Cerebellar cortex (tissue), 1 donor: ENCODE measurements around the gene FOXB1.

Experiments used
- DNase-seq: peaks from one replicate; pipeline ENCODE4 v3.0.0-alpha.2; 2015; ENCODE audit warnings: low spot score

FOXB1 gene

GRCh38 chr15:60020736-60021135 is 16.6 kb downstream of the FOXB1 start:
- no peak for DNase-seq

DNA sequence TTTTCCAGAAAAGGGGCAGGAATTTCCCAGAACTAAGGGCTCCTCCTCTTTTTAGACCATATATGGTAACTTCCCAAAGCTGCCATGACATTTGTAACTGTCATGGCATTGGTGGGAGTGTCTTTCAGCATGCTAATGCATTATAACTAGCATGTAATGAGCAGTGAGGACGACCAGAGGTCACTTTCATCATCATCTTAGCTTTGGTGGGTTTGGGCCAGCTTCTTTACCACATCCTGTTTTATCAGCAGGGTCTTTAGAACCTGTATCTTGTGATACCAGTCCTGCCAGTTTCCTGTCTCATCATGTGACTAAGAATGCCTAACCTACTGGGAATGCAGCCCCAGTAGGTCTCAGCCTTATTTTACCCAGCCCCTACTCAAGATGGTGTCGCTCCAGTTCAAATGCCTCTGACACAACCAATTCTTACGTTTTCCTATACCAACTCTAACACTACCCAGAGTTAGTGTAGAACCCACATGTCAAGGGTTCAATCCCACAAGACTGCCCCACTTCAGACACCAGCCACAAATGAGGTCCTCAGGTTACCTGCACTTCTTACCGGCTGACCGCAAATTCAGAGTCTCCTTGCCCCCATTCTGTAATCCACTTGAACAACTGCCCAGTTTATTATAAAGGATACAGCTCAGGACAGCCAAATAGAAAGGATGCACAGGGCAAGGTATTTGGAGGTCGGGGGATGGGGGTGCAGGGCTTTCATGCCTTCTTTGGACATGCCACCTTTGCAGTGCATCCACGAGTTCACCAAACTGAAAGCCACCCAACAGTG is 17.7 kb downstream of the FOXB1 start:
- DNase-seq: no peak

GRCh38 chr15:60022379-60022741 is 18.2 kb downstream of the FOXB1 start:
- no peak for DNase-seq

DNA sequence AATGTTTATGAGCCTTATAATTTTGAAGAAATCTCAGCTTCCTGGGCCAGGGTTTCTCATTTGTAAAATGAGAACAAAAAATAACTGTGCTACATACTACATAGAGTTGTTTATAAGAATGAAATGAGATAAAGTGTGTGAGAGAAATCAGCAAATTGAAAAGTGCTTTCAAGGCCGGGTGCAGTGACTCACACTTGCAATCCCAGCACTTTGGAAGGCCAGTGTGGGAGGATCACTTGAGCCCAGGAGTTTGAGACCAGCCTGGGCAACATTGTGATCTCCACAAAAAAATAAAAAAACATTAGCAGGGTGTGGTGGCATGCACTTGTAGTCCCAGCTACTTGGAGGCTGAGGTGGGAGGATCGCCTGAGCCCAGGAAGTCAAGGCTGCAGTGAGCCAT is 22.4 kb downstream of the FOXB1 start:
- no peak for DNase-seq

DNA sequence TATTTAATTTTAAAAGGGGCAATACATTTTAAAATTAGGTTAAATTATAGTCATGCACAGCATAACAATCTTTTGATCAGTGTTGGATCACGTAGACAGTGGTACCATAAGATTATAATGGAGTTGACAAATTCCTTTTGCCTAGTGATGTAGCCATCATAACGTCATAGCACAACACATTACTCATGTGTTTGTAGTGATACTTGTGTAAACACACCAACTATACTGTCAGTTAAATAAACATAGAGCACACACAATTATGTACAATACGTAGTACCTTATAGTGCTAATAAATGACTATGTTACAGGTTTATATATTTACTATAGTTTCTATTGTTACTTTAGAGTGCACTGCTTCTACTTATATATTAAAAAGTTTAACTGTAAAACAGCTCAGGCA is 31.2 kb downstream of the FOXB1 start:
- DNase-seq: no peak

DNA sequence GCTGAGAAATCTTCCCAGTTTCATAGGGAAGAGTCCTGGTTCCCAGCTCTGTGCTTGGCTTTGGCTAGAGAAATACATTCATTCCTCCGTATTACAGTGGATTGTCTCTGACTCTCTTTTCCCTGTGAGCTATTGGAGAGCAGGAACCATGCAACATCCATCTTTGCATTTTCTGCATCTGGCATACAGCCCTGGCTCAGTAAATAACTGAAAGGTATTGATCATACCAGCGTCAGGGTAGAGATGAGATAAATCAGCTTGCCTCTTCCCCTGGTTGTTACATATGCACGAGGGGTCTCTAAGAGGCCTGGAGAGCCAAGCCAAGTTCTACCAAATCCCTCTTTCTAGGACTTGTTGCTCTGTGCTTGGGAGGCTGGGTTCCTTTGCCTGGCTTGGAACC is 35.2 kb downstream of the FOXB1 start:
- DNase-seq: no peak

DNA sequence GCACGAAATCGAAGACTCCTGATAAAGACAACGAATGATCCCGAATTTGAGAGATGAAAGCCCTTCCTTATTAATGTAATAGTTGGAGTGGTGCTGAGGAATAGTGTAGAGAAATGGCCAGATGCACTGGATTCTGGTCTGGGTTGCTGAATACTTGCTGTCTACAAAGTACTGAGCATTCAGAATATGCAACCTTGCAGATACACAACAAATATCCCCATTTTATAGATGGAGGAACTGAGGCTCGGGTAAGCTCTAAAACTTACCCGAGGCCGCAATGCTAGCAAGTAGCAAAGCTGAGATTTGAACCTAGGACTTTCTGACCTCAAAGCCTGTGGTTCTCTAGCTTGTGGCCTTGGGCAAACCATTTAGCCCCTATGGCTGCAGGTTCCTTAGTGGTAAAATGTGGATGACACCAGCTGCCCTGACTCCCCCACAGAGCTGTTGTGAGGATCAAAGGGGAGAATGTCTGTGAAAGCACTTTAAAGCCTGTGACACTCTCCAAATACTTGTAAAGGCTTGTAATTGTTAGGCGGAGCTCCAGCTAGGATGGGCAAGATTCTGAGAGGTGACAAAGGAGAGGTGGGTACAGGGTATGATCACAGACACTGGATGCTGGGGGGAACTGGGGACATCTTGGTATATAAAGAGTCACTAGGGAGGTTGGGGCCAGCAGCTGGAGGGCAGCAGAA is 39.8 kb downstream of the FOXB1 start:
- no peak for DNase-seq

- DNase-seq: no peak
Measured at GRCh38 chr15:60044636-60045270, 40.6 kb downstream of the FOXB1 start.

DNA sequence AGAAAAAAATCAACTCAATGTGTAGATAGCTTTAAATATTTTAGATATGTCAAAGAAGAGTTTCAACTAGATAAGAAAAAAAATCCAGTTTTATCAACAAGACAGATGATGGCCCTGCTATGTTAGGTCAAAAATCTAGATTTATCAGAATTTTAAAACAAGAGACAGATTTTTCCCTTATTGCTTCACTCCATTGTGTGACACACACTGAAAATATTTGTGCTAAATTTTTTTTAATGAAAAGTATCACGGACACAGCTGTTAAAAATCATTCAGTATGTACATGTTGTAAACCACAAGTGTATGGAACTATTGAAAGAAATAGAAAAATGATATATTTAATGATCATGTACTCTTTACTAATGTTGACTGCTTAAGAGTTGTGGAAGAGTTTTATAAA is 43.6 kb downstream of the FOXB1 start:
- no peak for DNase-seq

GRCh38 chr15:60049948-60050347 is 45.8 kb downstream of the FOXB1 start:
- DNase-seq: no peak

GRCh38 chr15:60052796-60053195 is 48.7 kb downstream of the FOXB1 start:
- DNase-seq: no peak

DNA sequence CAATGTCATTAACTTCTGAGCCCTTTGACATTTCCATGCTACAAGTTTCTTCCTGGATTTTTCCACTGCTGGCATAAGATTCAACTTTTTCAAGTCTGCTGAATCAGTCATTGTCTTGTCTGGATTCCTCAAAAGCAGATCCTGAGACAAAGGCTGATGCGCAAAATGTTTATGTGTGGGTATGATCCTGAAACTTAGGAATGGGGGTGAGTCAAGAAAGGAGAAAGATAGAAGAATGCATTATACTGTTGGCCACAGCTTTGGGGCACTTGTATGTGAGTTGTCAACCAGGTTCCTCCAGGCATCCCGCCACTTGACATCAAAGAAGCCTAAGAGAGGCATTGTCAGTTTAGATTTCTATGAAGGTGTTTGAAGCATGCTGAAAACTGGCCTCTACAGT is 50.4 kb downstream of the FOXB1 start:
- no peak for DNase-seq
